ENCODE data around the gene BAMBI.

The BAMBI gene

GRCh38 chr10:28676326-28676967 lies 874 bp upstream of the BAMBI start:
- no peak for DNase-seq

GRCh38 chr10:28677888-28678686 lies 766 bp downstream of the BAMBI start:
- DNase-seq: no peak

DNA sequence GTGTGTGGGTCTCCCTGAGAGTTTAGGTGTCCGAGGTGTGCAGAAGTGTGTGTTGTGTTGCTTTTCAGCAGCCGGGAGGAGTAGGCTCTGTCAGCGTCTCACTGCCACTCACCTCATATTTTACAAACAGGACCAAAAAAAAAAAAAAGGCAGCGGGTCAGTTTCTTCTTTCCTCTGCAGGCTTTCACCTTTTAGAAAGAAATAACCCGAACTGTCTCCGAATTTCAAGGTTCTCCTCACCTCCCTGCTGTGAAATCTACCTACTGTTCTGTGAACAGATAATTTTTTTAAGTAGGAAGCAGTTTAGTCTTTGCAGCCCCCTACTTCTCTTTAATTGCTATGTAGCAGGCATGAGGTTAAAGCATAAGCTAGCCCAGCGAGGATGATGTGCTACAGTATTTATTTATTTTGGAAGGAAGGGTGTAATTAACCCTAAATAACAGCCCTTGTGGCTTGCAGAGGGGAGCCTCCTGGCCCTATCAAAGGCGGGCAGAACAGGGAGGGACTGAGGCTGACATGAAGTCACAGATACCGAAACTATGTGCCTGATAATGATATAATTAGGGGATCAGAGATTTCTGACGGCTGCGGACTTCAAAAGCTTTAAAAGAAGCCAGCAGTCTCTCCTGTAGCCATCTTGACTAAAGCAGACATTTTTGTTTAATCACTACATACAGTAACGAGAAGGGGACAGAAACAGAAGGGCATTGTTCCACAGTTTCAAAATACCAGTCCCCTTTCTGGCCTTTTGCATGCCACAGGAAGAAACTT lies 1.6 kb downstream of the BAMBI start:
- peak in 1 of 2 experiments; percentile 18 for DNase-seq

GRCh38 chr10:28679581-28680357 lies 2.4 kb downstream of the BAMBI start:
- peak in 1 of 2 experiments; percentile 32 for DNase-seq

GRCh38 chr10:28680358-28680752 lies 3.0 kb downstream of the BAMBI start:
- DNase-seq: no peak

DNA sequence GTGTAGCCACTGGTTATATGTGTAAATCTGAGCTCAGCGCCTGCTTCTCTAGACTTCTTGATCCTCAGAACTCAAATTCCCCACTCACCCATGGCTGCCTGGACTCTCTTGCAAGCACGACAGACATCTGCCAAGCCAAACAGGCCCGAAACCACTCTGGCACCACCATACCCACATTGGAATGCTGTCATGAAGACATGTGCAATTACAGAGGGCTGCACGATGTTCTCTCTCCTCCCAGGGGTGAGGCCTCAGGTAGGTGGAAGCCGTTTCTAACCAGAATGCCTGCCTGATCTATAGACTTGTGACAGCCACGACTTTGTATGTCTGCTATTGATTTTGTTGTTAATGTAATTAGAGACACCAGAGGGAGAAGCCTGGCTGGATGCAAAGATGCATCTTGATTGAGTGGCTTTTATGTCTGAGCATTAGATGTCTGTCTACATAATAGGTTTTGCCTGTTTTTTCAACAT lies 4.0 kb downstream of the BAMBI start:
- no peak for DNase-seq

- DNase-seq: no peak
Observed at GRCh38 chr10:28681928-28682750, 4.8 kb downstream of the BAMBI start.

DNA sequence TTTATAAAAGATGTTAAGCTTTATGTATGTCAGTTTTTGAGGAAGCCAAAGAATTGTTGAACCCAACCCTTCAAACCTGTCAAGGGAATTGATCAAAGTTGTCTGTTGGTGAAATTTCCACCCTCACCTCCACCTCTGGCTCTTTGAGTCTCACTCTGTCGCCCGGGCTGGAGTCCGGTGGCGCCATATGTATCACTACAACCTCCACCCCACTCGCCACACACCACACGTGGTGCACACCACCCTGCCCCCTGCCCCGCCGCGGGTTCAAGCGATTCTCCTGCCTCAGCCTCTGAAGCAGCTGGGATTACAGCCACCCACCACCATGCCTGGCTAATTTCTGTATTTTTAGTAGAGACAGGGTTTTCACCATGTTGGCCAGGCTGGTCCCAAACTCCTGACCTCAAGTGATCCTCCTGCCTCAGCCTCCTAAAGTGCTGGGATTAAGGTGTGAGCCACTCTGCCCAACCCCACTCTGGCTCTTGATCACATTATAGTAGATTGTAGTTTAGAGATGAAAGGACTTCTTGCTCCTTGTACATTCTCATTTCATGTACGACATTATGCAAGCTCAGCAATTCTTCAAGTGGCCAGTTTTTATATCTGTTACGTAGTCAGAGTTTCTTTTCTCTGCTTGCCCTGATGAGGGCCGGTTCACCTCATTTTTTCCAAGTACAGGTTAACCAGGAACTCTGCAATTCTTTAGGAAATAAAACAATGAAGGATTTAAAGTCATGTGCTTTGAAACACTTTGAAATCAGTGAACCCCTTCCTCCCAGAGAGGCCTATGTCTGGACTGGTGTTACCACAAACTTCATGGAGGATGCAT lies 7.0 kb downstream of the BAMBI start:
- no peak for DNase-seq

GRCh38 chr10:28684986-28685580 lies 7.8 kb downstream of the BAMBI start:
- no peak for DNase-seq

GRCh38 chr10:28685717-28686116 lies 8.4 kb downstream of the BAMBI start:
- no peak for DNase-seq

DNA sequence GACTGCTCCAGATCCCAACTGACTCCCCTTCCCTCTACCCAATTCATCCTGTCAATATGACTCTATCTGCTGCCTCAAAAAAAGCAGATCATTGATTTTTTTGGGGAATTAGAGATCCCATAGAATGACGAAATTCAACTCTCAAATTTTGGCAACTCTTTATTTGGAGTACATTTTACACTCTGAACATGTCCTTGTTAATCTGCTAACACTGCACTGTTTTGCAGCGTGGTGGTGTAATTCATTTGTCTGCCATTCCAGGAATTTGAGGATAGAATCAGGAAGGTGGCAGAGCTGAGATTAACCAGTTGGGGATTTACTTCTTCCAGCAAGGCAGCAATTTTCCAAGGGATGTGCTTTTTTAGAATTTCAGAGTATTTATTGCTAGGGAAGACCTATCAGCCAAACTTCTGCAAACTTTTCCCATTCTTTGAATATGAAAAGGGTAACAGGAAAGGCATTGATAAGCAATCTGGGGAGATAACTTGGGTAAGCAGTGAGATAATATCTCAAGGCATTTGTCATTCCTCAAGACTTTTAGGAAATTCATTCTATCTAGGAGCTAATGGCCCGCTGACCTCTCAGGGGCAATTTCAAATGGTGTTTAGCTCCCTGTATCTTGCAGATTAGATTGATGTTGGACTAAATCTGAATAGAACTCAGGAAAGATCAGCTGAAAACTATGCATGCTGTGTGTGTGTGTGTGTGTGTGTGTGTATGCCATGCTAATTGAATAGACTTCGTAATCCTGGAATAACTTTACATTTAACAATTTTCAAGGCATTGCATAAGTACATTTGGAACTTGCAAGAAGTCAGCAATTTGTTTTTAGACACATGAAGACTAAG lies 9.7 kb downstream of the BAMBI start:
- DNase-seq: no peak

DNA sequence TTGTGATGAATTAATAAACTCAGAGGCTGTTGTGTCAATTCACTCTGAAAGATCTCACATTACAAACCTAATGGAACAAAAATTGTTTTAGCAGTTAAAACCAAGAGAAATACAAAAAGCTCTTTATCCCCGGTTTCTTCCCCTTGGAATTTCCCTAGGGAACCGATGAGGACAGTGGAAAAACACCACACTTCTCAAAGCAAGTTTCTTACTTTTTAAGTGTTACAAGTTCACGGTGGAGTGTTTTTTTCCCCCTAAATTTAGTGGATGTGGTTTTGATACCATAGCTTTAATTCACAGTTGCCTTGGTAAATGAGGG lies 10.3 kb downstream of the BAMBI start:
- DNase-seq: no peak

DNA sequence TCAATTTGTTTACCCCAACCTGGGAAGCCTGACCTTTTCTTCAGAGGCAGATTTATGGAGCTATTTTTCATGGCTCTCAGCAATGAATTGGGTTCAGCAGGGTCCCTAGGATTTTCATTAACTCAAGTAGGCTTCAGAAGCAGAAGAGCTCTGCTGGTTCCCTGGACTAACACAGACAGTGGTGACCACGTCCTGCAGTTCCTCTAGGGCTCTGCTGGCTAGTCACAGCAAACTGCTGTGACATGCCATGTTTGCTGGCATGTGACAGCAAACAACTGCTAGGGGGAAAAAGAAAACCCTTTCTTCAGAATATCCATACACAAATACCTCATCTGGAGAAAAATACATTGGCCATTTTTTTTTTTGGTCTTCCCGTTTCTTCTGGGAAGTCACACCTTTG lies 13.2 kb downstream of the BAMBI start:
- no peak for DNase-seq

- DNase-seq: no peak
Observed at GRCh38 chr10:28691187-28691694, 13.9 kb downstream of the BAMBI start.

DNA sequence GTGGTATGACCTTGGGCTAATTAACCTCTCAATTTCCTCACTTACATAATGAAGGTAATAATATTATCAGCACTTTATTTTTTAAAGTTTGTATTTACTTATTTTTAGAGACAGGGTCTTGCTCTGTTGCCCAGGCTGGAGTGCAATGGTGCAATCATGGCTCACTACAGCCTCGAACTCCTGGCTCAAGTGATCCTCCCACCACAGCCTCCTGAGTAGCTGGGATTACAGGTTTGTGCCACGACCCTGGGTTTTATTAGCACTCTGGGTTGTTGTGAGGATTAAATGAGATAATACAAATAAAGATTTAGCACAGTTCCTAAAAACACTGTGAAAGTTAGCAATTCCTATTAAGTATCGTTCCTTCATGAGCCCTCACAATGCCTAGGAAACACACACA lies 14.7 kb downstream of the BAMBI start:
- no peak for DNase-seq

GRCh38 chr10:28694530-28694929 lies 17.2 kb downstream of the BAMBI start:
- DNase-seq: no peak

- no peak for DNase-seq
Observed at GRCh38 chr10:28698075-28698474, 20.8 kb downstream of the BAMBI start.

- no peak for DNase-seq
Observed at GRCh38 chr10:28704464-28705161, 27.3 kb downstream of the BAMBI start.

- no peak for DNase-seq
Observed at GRCh38 chr10:28705472-28705871, 28.2 kb downstream of the BAMBI start.
